Tibial artery (tissue), 4 donors: ENCODE results near the gene AIF1.

Experiments
- DNase-seq, 2 donors: peaks; one replicate each; pipeline ENCODE4 v3.0.0-alpha.2; 2019
- H3K27ac ChIP-seq, 2 donors: fragments of 200-600 bp; sonication (generic) in 1 of 2; 1 replicate in 1 of 2; 2 replicates in 1 of 2; pipeline ENCODE4 v1.5.1; 2018 to 2019; ENCODE audit warnings: mild to moderate bottlenecking in 1 of 2
- H3K27me3 ChIP-seq, 2 donors: fragments of 200-600 bp; sonication (generic) in 1 of 2; one replicate each; pipeline versions ENCODE4 v1.5.1 to v1.6.0; 2016 to 2019
- H3K36me3 ChIP-seq, 3 donors: fragments of 200-600 bp; sonication (generic) in 2 of 3; one replicate each; pipeline ENCODE4 v1.5.1; 2016 to 2019; ENCODE audit warnings: mild to moderate bottlenecking in 2 of 3
- H3K4me1 ChIP-seq, 4 donors: fragments of 200-600 bp; sonication (generic) in 2 of 4; 1 replicate in 3 of 4; 2 replicates in 1 of 4; pipeline ENCODE4 v1.5.1; 2016 to 2019
- H3K4me3 ChIP-seq, 2 donors: fragments of 200-600 bp; sonication (generic) in 1 of 2; 1 replicate in 1 of 2; 2 replicates in 1 of 2; pipeline ENCODE4 v1.5.1; 2018 to 2019; ENCODE audit warnings: mild to moderate bottlenecking in 2 of 2
- H3K9me3 ChIP-seq, 3 donors: fragments of 200-600 bp; sonication (generic) in 1 of 3; one replicate each; pipeline ENCODE4 v1.5.1; 2016 to 2019
- CTCF ChIP-seq, 2 experiments: fragments of 200-600 bp in 1 of 2; fragments of 450-650 bp in 1 of 2; IDR thresholded peaks; one replicate each; pipeline ENCODE4 v1.5.1; 2017 to 2019; ENCODE audit warnings: antibody characterized with exemption in 2 of 2, mild to moderate bottlenecking in 1 of 2, moderate library complexity in 1 of 2
- intact Hi-C: fragments of 100-400 bp; cut with DNase I; formaldehyde crosslinking; loops from one replicate; pipeline ENCODE4 v1.15.0; 2023; ENCODE audit warnings: low total_unique reads

AIF1 gene

DNA sequence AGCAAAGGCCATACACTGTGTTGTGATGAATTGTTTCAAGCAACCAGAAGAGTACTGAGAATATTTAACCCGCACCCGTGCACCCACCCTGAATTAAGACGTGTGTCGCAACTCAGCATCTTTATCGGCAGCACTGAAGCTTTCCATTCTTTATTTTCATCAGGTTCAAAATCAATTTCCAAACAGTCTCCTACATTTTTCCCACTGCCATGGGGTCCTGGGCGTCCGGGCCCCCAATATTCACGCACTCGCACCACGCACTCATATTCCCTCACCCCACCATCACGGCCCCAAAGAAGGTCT lies 34.6 kb upstream of the AIF1 start:
- Histone ChIP-seq H3K4me3 (peak overlapping the region; percentile 61 to 66), H3K36me3 (no peaks in the 10 kb centered on the region), H3K9me3 (no peaks in the 10 kb centered on the region), H3K27me3 (no peaks in the 10 kb centered on the region), H3K4me1 (peaks cover 0 to 16% (median 11%) of the 10 kb centered on the region in 4 donors), H3K27ac (peak overlapping the region; percentile 56 to 76)
- TF ChIP-seq CTCF (IDR thresholded peaks at IDR 0.05): no peak
- DNase-seq: no peak
- intact Hi-C loops: no loop called here

GRCh38 chr6:31580807-31581433 lies 34.1 kb upstream of the AIF1 start:
- intact Hi-C loops: no loop called here
- TF ChIP-seq CTCF (IDR thresholded peaks at IDR 0.05): peak; percentile 96 to 98
- Histone ChIP-seq H3K27ac (peak overlapping the region; percentile 56 to 76), H3K9me3 (no peaks in the 10 kb centered on the region), H3K4me3 (peak overlapping the region; percentile 61 to 66), H3K4me1 (peaks cover 0 to 16% (median 11%) of the 10 kb centered on the region in 4 donors), H3K36me3 (no peaks in the 10 kb centered on the region), H3K27me3 (no peaks in the 10 kb centered on the region)
- DNase-seq: peak; percentile 84 to 89

DNA sequence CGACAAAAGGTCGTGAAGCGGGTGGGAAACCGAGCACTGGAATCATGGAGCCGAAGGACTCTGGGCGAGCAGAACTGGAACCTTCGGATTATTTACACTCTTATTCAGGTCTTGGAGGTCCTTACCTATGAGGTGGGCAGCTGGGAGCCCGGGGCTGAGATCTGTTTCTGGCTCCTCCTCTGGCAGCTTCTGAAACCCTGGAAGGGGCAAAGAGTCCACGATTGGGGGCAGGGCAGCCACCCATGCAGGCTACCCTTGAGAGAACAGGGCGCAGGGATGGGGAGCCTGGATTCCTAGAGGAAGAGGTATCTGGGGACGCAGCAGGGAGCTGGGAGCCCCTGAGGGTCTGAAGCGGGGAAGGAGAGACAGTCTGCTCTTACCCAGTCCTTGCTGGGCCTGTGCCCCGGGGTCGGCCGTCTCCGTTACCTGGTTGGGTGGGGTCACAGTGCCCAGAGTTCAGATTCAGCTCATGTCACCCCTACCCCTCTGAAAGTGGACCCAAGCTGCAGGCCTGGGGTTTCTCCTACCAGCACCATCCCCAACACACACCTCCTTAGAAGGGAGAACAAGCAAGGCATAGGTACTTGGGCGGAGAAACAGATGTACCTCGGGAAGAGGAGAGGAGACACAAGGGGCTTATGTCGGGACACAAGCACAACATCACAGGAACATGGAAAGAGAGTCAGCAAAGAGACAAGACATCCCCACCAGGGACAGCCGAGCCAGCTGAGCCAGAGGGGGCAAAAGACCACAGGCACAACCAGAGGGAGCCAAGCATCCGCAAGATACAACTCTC lies 33.4 kb upstream of the AIF1 start:
- DNase-seq: no peak
- Histone ChIP-seq H3K27ac (peak overlapping the region; percentile 56 to 76), H3K27me3 (peaks cover 0 to 4% of the 10 kb centered on the region in 2 donors), H3K4me1 (peaks cover 0 to 16% (median 11%) of the 10 kb centered on the region in 4 donors), H3K36me3 (no peaks in the 10 kb centered on the region), H3K4me3 (peak overlapping the region; percentile 61 to 66), H3K9me3 (no peaks in the 10 kb centered on the region)
- no peak for TF ChIP-seq CTCF (IDR thresholded peaks at IDR 0.05)
- intact Hi-C loops: no loop called here

DNA sequence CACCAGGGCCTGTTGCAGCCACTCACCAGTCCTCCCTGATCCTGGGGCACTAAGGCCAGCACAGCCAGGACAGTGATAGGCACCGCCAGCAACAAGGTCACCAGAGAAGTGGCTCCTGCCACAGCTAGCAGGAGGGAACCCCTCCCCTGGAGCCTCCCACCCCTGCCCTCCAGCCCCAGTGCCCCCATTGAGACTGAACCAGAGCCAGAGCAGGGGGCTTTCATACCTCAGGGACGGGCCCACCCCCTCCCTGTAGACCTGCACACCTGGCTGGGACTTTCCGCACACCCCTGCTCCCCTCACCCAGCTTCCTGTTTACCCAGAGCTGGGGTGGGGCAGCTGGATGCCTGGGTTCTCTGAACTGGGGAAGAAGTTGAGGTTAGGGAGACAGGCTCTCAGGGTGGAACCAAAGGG lies 32.8 kb upstream of the AIF1 start, which contains the start of gene LTB:
Gene LTB, minus strand, starts transcription at position 195 of the 414 bp plus-strand sequence. Its CDS starts 7 bp downstream, at position 188.
- Histone ChIP-seq H3K4me1 (peaks cover 0 to 16% (median 11%) of the 10 kb centered on the region in 4 donors), H3K4me3 (peak within 1 kb of the TSS; percentile 61 to 66), H3K9me3 (no peaks in the 10 kb centered on the region), H3K36me3 (no peaks in the 10 kb centered on the region), H3K27me3 (peaks cover 0 to 10% of the 10 kb centered on the region in 2 donors), H3K27ac (peak within 1 kb of the TSS; percentile 56 to 76)
- intact Hi-C loops: no loop called here
- DNase-seq: no peak
- TF ChIP-seq CTCF (IDR thresholded peaks at IDR 0.05): no peak

DNA sequence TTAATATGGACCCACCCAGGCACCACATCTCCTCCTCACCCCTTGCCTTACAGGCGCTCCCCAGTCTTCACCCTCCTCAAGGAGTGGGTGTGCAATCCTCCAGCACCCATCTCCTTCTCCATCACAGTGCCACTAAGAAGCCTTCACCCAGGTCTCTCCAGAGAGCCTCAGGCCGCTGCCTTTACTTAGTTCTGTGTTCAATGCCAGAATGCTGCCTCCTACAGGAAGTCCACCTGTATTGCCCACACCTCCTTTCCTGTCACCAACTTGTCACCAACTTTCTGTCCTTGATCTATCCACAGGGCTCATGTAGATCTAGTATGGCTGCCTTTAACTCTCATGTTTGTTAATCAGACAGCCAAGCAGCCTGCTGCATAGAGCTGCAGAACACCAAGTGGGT lies 29.5 kb upstream of the AIF1 start:
- Histone ChIP-seq H3K4me1 (peaks cover 0 to 14% (median 10%) of the 10 kb centered on the region in 4 donors), H3K27ac (no peak overlapping the region), H3K4me3 (no peak overlapping the region), H3K36me3 (no peaks in the 10 kb centered on the region), H3K9me3 (no peaks in the 10 kb centered on the region), H3K27me3 (peaks cover 0 to 23% of the 10 kb centered on the region in 2 donors)
- no peak for DNase-seq
- intact Hi-C loops: no loop called here
- no peak for TF ChIP-seq CTCF (IDR thresholded peaks at IDR 0.05)
